HG02642 (cell line): ENCODE measurements around the gene MIEF2.
"Not testable (repeated sequence)": the region's sequence is repeated elsewhere in the genome, so short reads cannot be mapped to it uniquely, and the experiment has no call there.

Source experiments
- ATAC-seq: cut with Tn5 transposase; IDR thresholded peaks from one replicate; pipeline ENCODE4 v1.9.1; 2021; ENCODE audit warnings: mild to moderate bottlenecking; ENCODE audit not compliant: unreplicated experiment, poor library complexity

The MIEF2 gene, protein sequence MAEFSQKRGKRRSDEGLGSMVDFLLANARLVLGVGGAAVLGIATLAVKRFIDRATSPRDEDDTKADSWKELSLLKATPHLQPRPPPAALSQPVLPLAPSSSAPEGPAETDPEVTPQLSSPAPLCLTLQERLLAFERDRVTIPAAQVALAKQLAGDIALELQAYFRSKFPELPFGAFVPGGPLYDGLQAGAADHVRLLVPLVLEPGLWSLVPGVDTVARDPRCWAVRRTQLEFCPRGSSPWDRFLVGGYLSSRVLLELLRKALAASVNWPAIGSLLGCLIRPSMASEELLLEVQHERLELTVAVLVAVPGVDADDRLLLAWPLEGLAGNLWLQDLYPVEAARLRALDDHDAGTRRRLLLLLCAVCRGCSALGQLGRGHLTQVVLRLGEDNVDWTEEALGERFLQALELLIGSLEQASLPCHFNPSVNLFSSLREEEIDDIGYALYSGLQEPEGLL

GRCh38 chr17:18260332-18261145 lies at the start of gene MIEF2:
Gene MIEF2 (plus strand): TSS chr17:18260662. CDS start chr17:18262721, 2,059 bp downstream.
- peak; percentile 80 for ATAC-seq

- no peak for ATAC-seq
These were observed 46.7 kb upstream of the MIEF2 start for GRCh38 chr17:18213666-18214270.

GRCh38 chr17:18216906-18217305 lies 43.6 kb upstream of the MIEF2 start:
- ATAC-seq, result not testable (repeated sequence)

- no peak for ATAC-seq
These were observed 42.9 kb upstream of the MIEF2 start for GRCh38 chr17:18217412-18218015.

DNA sequence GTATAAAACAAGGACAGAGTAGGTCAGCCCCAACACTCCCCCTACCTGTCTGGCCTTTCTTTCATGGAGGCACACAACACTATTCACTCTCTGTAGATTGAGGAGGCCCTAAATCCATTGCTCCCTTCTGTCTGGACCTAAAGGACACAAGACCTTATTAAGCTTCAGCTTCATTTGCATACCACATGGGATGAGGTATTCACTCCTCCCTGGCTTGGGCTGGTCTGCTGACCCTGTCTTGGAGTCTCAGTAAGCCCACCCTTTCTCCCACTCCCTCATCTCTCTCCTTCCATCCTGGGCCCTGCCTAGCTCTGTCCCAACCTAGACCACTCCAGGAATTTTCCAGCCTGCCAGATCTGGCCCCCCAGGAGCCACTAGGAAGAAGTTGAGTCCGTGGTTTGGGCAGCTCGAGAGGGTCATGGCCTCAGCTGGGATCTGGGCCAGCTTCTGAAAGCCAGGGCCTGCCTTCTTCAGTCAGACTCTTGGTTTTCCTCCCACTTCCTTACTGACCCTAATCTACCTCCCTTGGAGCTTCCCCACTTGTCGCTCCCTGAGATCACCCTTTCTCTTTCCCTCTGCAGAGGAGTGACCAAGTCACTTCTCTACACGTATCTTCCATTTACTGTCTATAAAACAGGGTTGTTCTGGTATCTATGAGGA lies 41.6 kb upstream of the MIEF2 start:
- no peak for ATAC-seq

DNA sequence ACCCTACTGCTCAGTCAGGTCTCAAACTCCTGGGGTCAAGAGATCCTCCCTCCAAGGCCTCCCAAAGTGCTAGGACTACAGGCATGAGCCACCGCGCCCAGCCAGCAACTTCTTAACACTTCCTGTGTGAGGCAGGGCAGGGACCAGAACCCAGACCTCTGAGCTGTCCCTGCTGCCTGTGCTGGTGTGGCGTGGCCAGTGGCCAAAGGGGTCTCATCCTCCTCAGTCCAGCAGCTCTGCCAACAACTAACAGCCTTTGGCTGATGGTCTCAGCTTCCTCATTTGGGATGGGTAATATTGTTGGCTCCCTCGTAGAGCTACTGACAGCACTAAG lies 36.4 kb upstream of the MIEF2 start:
- no peak for ATAC-seq

DNA sequence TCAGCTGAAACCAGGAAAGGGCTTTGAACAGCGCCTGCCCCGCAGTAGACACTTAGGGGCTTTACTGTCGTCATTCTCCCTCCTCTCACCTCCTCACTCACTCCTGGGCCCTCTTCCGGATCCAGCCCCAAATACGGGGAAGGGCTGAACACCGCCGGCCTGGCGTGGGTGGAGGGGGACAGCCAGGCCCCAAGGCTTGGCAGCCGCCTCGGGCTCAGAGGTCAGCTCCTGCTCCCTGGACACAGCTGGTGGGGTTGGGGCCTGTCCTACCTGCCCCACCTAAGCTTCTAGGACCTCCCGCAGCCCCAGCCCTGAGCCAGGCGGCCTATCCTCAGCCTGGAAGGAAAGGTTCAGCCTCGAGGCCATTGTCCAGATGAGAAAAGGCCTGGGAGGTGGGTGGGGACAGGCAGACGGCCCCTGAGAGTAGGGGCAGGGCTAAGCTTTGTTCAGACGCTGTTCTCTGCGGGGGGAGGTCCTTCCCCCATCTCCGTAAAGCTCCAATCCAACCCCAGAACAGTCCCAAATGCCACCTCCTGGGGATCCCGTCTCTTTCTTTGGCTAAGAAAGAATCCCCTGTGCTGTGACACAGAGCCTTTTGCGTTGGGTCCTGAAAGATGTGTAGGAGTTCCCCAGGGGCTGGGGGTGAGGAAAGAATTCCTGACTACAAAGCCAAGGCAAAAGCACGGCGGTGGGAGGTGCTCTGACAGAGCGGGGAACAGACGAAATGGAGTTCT lies 35.9 kb upstream of the MIEF2 start:
- ATAC-seq, result no peak

DNA sequence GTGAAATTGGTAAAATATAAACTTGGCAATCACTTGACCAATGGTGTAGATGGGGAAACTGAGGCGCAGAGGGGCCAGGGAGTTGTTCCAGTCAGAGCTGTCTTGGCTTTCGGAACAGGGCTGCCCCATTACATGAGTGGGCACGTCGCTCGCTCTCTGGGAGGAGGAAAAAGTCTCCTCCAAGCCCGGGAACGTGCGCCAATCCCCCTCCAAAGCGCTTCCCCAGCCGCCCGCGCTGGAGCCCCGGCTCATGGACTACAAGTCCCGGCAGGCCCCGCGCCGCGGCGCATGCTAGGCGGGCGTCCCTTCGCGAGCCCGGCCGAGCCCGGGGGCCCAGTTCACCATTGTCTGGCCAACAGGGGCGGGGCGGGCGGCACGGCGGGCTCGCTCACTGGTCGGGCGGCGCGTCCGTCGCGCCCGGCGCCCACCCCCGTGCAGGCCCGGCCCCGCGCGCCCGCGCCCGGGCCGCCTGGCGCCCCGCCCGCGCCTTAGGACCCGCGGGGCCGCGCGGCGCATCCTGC lies 35.3 kb upstream of the MIEF2 start, which contains the start of gene LLGL1:
Gene LLGL1, plus strand, starts transcription at position 515 of the 521 bp plus-strand sequence. CDS start 48 bp downstream, outside the sequence.
- ATAC-seq, result peak; percentile 89

DNA sequence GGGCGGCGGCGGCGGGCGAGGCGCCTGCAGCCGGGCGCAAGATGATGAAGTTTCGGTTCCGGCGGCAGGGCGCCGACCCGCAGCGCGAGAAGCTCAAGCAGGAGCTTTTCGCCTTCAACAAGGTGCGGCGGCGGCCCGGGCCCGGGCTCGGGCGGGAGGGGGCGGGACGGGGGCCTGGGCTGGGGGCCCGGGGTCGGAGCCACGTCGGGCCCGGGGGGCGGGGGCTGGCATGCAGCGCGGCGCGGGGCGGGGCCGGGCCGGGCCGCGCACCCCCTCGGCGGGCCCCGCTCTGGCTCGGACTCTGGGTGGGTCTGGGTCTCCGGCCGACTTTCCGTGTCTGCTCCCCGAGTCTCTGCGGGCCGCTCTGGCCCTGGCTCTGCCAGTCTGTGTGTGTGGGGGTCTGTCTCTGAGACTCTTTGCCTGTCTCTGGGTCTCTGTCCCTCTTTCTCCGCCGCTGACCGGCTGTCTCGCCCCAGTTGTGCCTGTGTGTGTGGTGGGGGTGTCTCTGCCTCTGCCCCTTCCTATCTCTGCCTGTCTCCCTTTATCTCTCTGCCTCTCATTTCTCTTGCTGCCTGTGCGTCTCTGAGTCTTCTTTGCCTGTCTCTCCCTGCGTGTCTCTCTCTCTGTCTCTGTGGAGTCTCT lies 34.7 kb upstream of the MIEF2 start:
- peak; percentile 13 for ATAC-seq

DNA sequence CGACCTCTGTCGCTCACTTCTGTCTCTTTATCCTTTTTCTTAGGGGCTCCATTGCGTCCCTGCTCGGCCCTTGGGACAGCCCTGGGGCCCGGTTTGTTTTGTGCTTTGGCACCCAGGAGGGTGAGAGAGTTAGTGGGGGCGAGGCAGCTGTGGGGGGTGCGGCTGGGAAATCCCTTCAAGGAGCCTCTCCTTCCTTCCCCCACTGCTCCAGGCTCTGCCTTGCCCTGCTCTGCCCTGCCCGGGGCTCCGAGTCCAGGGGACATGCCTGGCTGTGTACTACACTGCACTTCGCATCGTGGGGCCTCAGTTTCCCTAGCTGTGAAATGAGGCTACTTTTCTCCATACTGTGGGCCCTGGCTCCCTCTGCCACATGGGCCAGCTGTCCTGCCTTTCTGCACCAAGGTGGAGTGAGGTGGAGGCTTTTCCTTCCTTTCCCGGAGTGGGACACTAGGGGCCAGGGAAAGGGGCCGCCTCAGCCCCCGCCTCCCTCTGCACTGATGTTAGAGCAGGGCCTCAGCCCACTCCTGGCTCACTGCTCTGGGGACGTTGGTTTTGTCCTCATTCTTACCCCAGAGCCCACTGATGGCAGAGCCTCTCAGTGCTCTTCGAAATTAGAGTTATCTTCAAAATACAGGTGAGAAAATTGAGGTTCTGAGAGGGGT lies 34.0 kb upstream of the MIEF2 start:
- ATAC-seq, result no peak

GRCh38 chr17:18227635-18228034 lies 32.8 kb upstream of the MIEF2 start:
- ATAC-seq, result no peak

- ATAC-seq, result no peak
These were observed 32.2 kb upstream of the MIEF2 start for GRCh38 chr17:18228176-18228682.

- no peak for ATAC-seq
These were observed 31.2 kb upstream of the MIEF2 start for GRCh38 chr17:18229254-18229653.

DNA sequence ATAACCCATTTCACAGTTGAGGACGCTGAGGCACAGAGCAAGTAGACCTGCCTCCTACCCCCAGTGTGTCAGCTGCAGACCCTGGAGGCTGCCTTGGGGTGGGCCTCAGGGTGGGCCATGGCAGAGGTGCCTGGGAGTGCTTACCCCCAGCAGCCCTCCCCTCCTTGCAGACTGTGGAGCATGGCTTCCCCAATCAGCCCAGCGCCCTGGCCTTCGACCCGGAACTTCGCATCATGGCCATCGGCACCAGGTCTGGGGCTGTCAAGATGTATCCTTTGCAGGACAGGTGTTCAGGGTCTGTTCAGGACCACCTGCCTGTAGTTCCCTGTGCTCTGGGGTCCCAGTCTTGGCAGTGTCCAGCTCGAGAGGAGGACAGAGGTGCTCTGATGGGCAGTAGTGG lies 30.7 kb upstream of the MIEF2 start:
- ATAC-seq, result no peak

GRCh38 chr17:18230288-18231141 lies 29.9 kb upstream of the MIEF2 start:
- no peak for ATAC-seq

- ATAC-seq, result no peak
These were observed 29.3 kb upstream of the MIEF2 start for GRCh38 chr17:18231164-18231563.
